Adrenal gland (tissue), 5 donors: ENCODE measurements around the gene PDE7B.

Source experiments
- CTCF ChIP-seq, 6 experiments: fragments of 450-650 bp in 4 of 6; fragments of 200-600 bp in 2 of 6; sonication (generic) in 1 of 6; IDR thresholded peaks; 1 replicate in 5 of 6; 2 replicates in 1 of 6; pipeline versions ENCODE4 v1.5.1 to v1.8.0; 2016 to 2021; ENCODE audit warnings: antibody characterized with exemption in 6 of 6, mild to moderate bottlenecking in 2 of 6, moderate library complexity in 1 of 6
- POLR2A ChIP-seq, 2 donors: fragments of 450-650 bp; IDR thresholded peaks; one replicate each; pipeline ENCODE4 v1.6.1; 2017; ENCODE audit warnings: antibody characterized with exemption in 2 of 2, mild to moderate bottlenecking in 2 of 2, moderate library complexity in 1 of 2
- donor health status: DM: no; HTN: no; CAD: no.

GRCh38 chr6:136232701-136233100 lies 381.2 kb downstream of the PDE7B start:
- TF ChIP-seq CTCF (IDR thresholded peaks at IDR 0.05), result no peak
- no peak for TF ChIP-seq POLR2A (IDR thresholded peaks at IDR 0.05)
